Keratinocyte (primary cell): ENCODE data around the gene C9orf43.

Source experiments
- EZH2 ChIP-seq: IDR thresholded peaks from one replicate; pipeline ENCODE4 v1.6.1; 2012; ENCODE audit warnings: inconsistent platforms, mild to moderate bottlenecking, low read length, moderate library complexity
- TF ChIP-seq, protein P1 (sequence below), 3 experiments: IDR thresholded peaks in 1 of 3; conservative IDR thresholded peaks in 1 of 3; optimal IDR thresholded peaks in 1 of 3; 2 replicates in 2 of 3; 3 replicates in 1 of 3; pipeline versions ENCODE3 to v1.5.1; 2011; ENCODE audit warnings: low read length in 3 of 3, mild to moderate bottlenecking in 3 of 3, moderate library complexity in 2 of 3, control low read depth in 1 of 3, inconsistent platforms in 1 of 3; ENCODE audit not compliant: insufficient read depth in 2 of 3; ENCODE audit errors: extremely low read depth in 1 of 3

DNA sequence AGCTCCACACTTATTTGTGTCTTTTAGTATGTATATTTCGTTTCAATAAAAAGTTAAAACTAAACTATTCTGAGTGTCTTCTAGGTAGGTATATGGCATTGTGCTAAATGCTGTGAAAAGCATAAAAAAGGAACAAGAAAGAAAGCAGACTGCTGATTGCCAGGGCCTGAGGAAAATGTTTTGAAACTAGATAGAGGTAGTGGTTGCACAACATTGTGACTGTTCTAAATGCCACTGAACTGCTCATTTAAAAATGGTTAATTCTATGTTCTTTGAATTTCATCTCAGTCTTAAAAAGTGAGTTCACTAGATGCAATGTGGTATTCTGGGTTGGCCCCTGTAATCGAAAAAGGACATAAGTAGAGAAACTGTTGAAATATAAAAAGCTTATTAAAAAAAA lies 6.9 kb upstream of the C9orf43 start:
- TF ChIP-seq, protein P1, sequence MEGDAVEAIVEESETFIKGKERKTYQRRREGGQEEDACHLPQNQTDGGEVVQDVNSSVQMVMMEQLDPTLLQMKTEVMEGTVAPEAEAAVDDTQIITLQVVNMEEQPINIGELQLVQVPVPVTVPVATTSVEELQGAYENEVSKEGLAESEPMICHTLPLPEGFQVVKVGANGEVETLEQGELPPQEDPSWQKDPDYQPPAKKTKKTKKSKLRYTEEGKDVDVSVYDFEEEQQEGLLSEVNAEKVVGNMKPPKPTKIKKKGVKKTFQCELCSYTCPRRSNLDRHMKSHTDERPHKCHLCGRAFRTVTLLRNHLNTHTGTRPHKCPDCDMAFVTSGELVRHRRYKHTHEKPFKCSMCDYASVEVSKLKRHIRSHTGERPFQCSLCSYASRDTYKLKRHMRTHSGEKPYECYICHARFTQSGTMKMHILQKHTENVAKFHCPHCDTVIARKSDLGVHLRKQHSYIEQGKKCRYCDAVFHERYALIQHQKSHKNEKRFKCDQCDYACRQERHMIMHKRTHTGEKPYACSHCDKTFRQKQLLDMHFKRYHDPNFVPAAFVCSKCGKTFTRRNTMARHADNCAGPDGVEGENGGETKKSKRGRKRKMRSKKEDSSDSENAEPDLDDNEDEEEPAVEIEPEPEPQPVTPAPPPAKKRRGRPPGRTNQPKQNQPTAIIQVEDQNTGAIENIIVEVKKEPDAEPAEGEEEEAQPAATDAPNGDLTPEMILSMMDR (optimal IDR thresholded peaks at IDR 0.05 in 1 of 3, IDR thresholded peaks at IDR 0.05 in 1 of 3, conservative IDR thresholded peaks at IDR 0.05 in 1 of 3; ENCODE audit: extremely low read depth in 1 of 3, insufficient read depth in 2 of 3, low read length in 3 of 3): no peak
- no peak for TF ChIP-seq EZH2
